SK-N-SH treated with all-trans-retinoic acid at 6 μM for 48 hours (cell line): ENCODE data around the gene SEC16A.

ENCODE experiments used
- ESRRG ChIP-seq: fragments of 250-450 bp; sonication (Bioruptor Pico); IDR thresholded peaks from 2 replicates; pipeline ENCODE4 v1.6.1; 2021; ENCODE audit warnings: mild to moderate bottlenecking
- GLIS3 ChIP-seq: fragments of 250-450 bp; sonication (Bioruptor Pico); IDR thresholded peaks from 2 replicates; pipeline ENCODE4 v1.5.0; 2020; ENCODE audit warnings: mild to moderate bottlenecking, moderate library complexity
- OSR1 ChIP-seq: fragments of 250-450 bp; sonication (Bioruptor Pico); IDR thresholded peaks from 2 replicates; pipeline ENCODE4 v1.8.0; 2022; ENCODE audit warnings: moderate library complexity, mild to moderate bottlenecking, inconsistent platforms
- POU6F1 ChIP-seq: fragments of 250-450 bp; sonication (Bioruptor Pico); IDR thresholded peaks from 2 replicates; pipeline ENCODE4 v1.8.0; 2021; ENCODE audit warnings: low read depth, mild to moderate bottlenecking, moderate library complexity, borderline replicate concordance
- ZNF565 ChIP-seq: fragments of 450-650 bp; formaldehyde crosslinking; conservative IDR thresholded peaks from 2 replicates; pipeline ENCODE4 v1.5.0; 2020; ENCODE audit warnings: low read depth, mild to moderate bottlenecking, moderate library complexity

- TF ChIP-seq OSR1 (CRISPR knock-in tag): no peak
- TF ChIP-seq GLIS3 (CRISPR knock-in tag): no peak
- no peak for TF ChIP-seq POU6F1 (CRISPR knock-in tag)
- no peak for TF ChIP-seq ZNF565 (CRISPR knock-in tag)
- no peak for TF ChIP-seq ESRRG
Measured at GRCh38 chr9:136401173-136401922, 81.5 kb downstream of the SEC16A start.
